ENCODE measurements around the gene MYCBP. TPM values are rescaled to one million over a fixed set of nuclear protein-coding genes. Genes with fewer than 3 reads are reported as not detected.

Gene MYCBP
- total and polyA plus RNA-seq, 2 of the 13 experiments (the other 11 are each of a cell fraction or from before 2014, with no cell fraction given), result 11.4 to 30.4 TPM

GRCh38 chr1:38832370-38832734 is 40.8 kb downstream of the MYCBP start:
- no peak overlapping the region for H3K27ac ChIP-seq (ENCODE audit: extremely low read length, insufficient read depth, low read length)
- POLR2A ChIA-PET, result no interaction called here
- BruUV-seq (replicated peaks), result no TSS peak
- H3K36me3 ChIP-seq (replicated peaks in 1 of 2; ENCODE audit: control insufficient read depth in 1 of 2, insufficient read depth in 2 of 2, low read length in 2 of 2), result no peaks in the 10 kb centered on the region; a peak in 1 of 5 replicates
- no peaks in the 10 kb centered on the region for H3K4me1 ChIP-seq (ENCODE audit: insufficient read depth, low read length)
- 53% methylated on average over 3 of the region's 3 CpGs for WGBS (ENCODE audit: low lambda C conversion rate)
- H3K27me3 ChIP-seq (ENCODE audit: control insufficient read depth in 1 of 2, insufficient read depth in 2 of 2, low read length in 2 of 2), result peaks cover 0 to 24% of the 10 kb centered on the region in 2 experiments; a peak in 4 of 5 replicates
- no peak overlapping the region for H2AFZ ChIP-seq (ENCODE audit: low read length)
- no peak for TF ChIP-seq MIER3 (CRISPR knock-in tag; IDR thresholded peaks at IDR 0.05; ENCODE audit: borderline replicate concordance)
- TF ChIP-seq ZNF781 (CRISPR knock-in tag; IDR thresholded peaks at IDR 0.05; ENCODE audit: borderline replicate concordance, not compliant biosample characterization), result no peak
- TF ChIP-seq BRF2 (CRISPR knock-in tag; IDR thresholded peaks at IDR 0.05), result no peak
- TF ChIP-seq, protein P1, sequence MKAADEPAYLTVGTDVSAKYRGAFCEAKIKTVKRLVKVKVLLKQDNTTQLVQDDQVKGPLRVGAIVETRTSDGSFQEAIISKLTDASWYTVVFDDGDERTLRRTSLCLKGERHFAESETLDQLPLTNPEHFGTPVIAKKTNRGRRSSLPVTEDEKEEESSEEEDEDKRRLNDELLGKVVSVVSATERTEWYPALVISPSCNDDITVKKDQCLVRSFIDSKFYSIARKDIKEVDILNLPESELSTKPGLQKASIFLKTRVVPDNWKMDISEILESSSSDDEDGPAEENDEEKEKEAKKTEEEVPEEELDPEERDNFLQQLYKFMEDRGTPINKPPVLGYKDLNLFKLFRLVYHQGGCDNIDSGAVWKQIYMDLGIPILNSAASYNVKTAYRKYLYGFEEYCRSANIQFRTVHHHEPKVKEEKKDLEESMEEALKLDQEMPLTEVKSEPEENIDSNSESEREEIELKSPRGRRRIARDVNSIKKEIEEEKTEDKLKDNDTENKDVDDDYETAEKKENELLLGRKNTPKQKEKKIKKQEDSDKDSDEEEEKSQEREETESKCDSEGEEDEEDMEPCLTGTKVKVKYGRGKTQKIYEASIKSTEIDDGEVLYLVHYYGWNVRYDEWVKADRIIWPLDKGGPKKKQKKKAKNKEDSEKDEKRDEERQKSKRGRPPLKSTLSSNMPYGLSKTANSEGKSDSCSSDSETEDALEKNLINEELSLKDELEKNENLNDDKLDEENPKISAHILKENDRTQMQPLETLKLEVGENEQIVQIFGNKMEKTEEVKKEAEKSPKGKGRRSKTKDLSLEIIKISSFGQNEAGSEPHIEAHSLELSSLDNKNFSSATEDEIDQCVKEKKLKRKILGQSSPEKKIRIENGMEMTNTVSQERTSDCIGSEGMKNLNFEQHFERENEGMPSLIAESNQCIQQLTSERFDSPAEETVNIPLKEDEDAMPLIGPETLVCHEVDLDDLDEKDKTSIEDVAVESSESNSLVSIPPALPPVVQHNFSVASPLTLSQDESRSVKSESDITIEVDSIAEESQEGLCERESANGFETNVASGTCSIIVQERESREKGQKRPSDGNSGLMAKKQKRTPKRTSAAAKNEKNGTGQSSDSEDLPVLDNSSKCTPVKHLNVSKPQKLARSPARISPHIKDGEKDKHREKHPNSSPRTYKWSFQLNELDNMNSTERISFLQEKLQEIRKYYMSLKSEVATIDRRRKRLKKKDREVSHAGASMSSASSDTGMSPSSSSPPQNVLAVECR (CRISPR knock-in tag; IDR thresholded peaks at IDR 0.05; ENCODE audit: borderline replicate concordance), result no peak
- TF ChIP-seq ZNF629 (CRISPR knock-in tag; conservative IDR thresholded peaks at IDR 0.05), result peak; percentile 64
- TF ChIP-seq YEATS2 (CRISPR knock-in tag; IDR thresholded peaks at IDR 0.05; ENCODE audit: borderline replicate concordance), result no peak
- no peak for TF ChIP-seq GATAD2A (CRISPR knock-in tag; IDR thresholded peaks at IDR 0.05)
- H4K20me1 ChIP-seq (ENCODE audit: insufficient read depth, low read length), result no peaks in the 10 kb centered on the region
- in situ Hi-C loops (cut with HindIII; ENCODE audit: extremely low pct_ligation_motif_present, low pct_unique_long_range_greater_than_20kb) (no loop called here), intact Hi-C loops (cut with micrococcal nuclease; ENCODE audit: unreplicated experiment) (no loop called here)
- no peak overlapping the region for H3K4me2 ChIP-seq (ENCODE audit: low read depth, low read length)
- no peak overlapping the region for H3K4me3 ChIP-seq (replicated peaks in 1 of 3; ENCODE audit: insufficient read depth in 1 of 3, low read depth in 2 of 3, low read length in 3 of 3)
- DNase-seq (ENCODE audit: low spot score) (no peak), ATAC-seq (no peak), FAIRE-seq (no peak)
- no peak overlapping the region for H3K9ac ChIP-seq (ENCODE audit: insufficient read depth, low read depth, low read length)
- H3K9me3 ChIP-seq (ENCODE audit: low read length), result no peaks in the 10 kb centered on the region
- H3K79me2 ChIP-seq (ENCODE audit: insufficient read depth, low read length), result no peaks in the 10 kb centered on the region
- CTCF ChIA-PET (ENCODE audit: low intra/inter-chr PET ratio, low total read pairs), result no interaction called here

All from HepG2 (cell line).